Osteoblast (primary cell): ENCODE results near the gene PROK2. TPM values are rescaled to one million over a fixed set of nuclear protein-coding genes. Genes with fewer than 3 reads are reported as not detected.
A peak's percentile ranks its signal among the peaks of the same experiment; 100 is the strongest.

Experiments used
- DNase-seq: peaks from one replicate; pipeline ENCODE4 v3.0.0; 2011; ENCODE audit warnings: low spot score, mixed read lengths; ENCODE audit not compliant: insufficient read length; ENCODE audit errors: missing footprints
- H2AFZ ChIP-seq: 2 replicates; pipeline ENCODE4 v1.6.0; 2011; ENCODE audit warnings: mild to moderate bottlenecking, low read length
- H3K27ac ChIP-seq: 2 replicates; pipeline ENCODE4 v1.5.1; 2011; ENCODE audit warnings: mild to moderate bottlenecking, low read depth, low read length, moderate library complexity
- H3K27me3 ChIP-seq: 2 replicates; pipeline ENCODE4 v1.6.0; 2012; ENCODE audit warnings: mild to moderate bottlenecking, control low read depth, inconsistent platforms, low read length, moderate library complexity; ENCODE audit not compliant: insufficient read depth
- H3K36me3 ChIP-seq: 2 replicates; pipeline ENCODE4 v1.5.1; 2011; ENCODE audit warnings: mild to moderate bottlenecking, low read length, control low read depth, moderate library complexity; ENCODE audit not compliant: insufficient read depth
- H3K4me1 ChIP-seq: 2 replicates; pipeline ENCODE4 v1.5.1; 2011; ENCODE audit warnings: mild to moderate bottlenecking, low read length, control low read depth, moderate library complexity; ENCODE audit not compliant: insufficient read depth
- H3K4me2 ChIP-seq: 2 replicates; pipeline ENCODE4 v1.6.0; 2011; ENCODE audit warnings: mild to moderate bottlenecking, low read length; ENCODE audit not compliant: insufficient read depth
- H3K4me3 ChIP-seq: fragments of 200-600 bp; sonication (generic); 3 replicates; pipeline ENCODE4 v1.5.1; 2012; ENCODE audit warnings: mild to moderate bottlenecking, low read length, inconsistent platforms; ENCODE audit not compliant: insufficient read depth
- H3K79me2 ChIP-seq: 2 replicates; pipeline ENCODE4 v1.6.0; 2012; ENCODE audit warnings: mild to moderate bottlenecking, low read length, control low read depth, inconsistent platforms; ENCODE audit not compliant: insufficient read depth
- H3K9me3 ChIP-seq: 2 replicates; pipeline ENCODE4 v1.5.1; 2011; ENCODE audit warnings: low read depth, low read length, control low read depth
- H4K20me1 ChIP-seq: 2 replicates; pipeline ENCODE4 v1.6.0; 2012; ENCODE audit warnings: mild to moderate bottlenecking, low read length, control low read depth; ENCODE audit not compliant: insufficient read depth
- CTCF ChIP-seq: IDR thresholded peaks from 2 replicates; pipeline ENCODE4 v1.5.1; 2011; ENCODE audit warnings: mild to moderate bottlenecking, low read depth, low read length, moderate library complexity; ENCODE audit errors: extremely low read depth
- total RNA-seq: library from RNA; depleted of rRNA; stranded (reverse); fragments of >200 nt; gene quantifications from 2 replicates; pipeline ENCODE4 v1.2.3, GENCODE V29; 2012

The PROK2 gene
- total RNA-seq, 1 donor, result not detected

DNA sequence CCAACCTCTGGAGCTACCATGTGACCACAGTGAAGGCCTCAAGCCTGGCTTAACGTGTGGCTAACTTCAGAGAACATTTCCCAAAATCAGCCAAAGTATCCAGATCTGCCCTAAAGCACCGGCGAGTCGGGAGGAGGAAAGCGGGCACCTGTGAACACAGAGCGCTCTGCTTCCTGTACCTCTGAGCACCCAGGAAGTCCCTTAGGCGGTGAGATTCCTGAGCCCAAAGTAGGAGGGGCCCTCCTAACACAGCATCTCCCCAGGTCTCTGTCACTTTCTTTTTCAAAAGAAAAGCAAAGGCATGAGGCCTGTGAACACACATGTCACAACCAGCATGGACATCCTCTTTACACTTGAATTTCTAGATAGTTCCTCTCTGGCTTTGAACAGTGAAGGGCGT lies 58.8 kb downstream of the PROK2 start:
- Histone ChIP-seq H4K20me1 (no peaks in the 10 kb centered on the region), H3K27me3 (peaks cover 44% of the 10 kb centered on the region), H3K79me2 (no peaks in the 10 kb centered on the region), H3K4me3 (no peak overlapping the region), H2AFZ (no peak overlapping the region), H3K4me2 (peak overlapping the region; percentile 81), H3K4me1 (peaks cover 7% of the 10 kb centered on the region), H3K9me3 (no peaks in the 10 kb centered on the region), H3K36me3 (no peaks in the 10 kb centered on the region), H3K27ac (no peak overlapping the region)
- TF ChIP-seq CTCF, result no peak
- peak; percentile 60 for DNase-seq

- no peak for TF ChIP-seq CTCF
Measured at GRCh38 chr3:71725271-71725991, 59.5 kb downstream of the PROK2 start, which contains the start of gene EIF4E3. TSS of gene EIF4E3 (minus strand) at chr3:71725402. CDS start at chr3:71725367, 35 bp downstream.

GRCh38 chr3:71724584-71725270 lies 60.2 kb downstream of the PROK2 start:
- H3K9me3 ChIP-seq, result no peaks in the 10 kb centered on the region
- peak overlapping the region; percentile 87 for H3K4me2 ChIP-seq
- no peaks in the 10 kb centered on the region for H3K36me3 ChIP-seq
- peak; percentile 93 for DNase-seq
- H2AFZ ChIP-seq, result peak overlapping the region; percentile 76
- H3K79me2 ChIP-seq, result no peaks in the 10 kb centered on the region
- no peak for TF ChIP-seq CTCF
- no peaks in the 10 kb centered on the region for H4K20me1 ChIP-seq
- peak overlapping the region; percentile 73 for H3K4me3 ChIP-seq
- H3K27ac ChIP-seq, result no peak overlapping the region
- peaks cover 7% of the 10 kb centered on the region for H3K4me1 ChIP-seq
- peaks cover 46% of the 10 kb centered on the region for H3K27me3 ChIP-seq

More at GRCh38 chr3:71725271-71725991, 59.5 kb downstream of the PROK2 start, which contains the start of gene EIF4E3:
- peak; percentile 99 for DNase-seq
- peak within 1 kb of the TSS; percentile 73 for H3K4me3 ChIP-seq
- H3K27ac ChIP-seq, result no peak within 1 kb of the TSS
- no peaks in the 10 kb centered on the region for H4K20me1 ChIP-seq
- H3K4me1 ChIP-seq, result peaks cover 7% of the 10 kb centered on the region
- no peaks in the 10 kb centered on the region for H3K36me3 ChIP-seq
- H2AFZ ChIP-seq, result peak within 1 kb of the TSS; percentile 87
- H3K27me3 ChIP-seq, result peaks cover 46% of the 10 kb centered on the region
- H3K79me2 ChIP-seq, result no peaks in the 10 kb centered on the region
- no peaks in the 10 kb centered on the region for H3K9me3 ChIP-seq
- H3K4me2 ChIP-seq, result peak within 1 kb of the TSS; percentile 87

DNA sequence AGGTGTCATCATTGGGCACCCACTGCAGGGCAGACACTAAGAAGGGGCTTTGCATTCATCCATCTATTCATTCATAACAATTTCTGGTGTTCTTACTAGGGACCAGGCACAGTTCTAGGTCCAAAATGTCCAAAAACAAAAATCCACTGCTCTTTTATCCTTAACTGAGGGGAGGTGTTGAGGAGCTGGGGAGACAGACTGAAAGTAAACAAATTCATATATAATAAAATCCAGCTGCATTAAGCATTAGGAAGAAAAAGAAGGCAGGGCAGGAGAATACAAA lies 60.8 kb downstream of the PROK2 start:
- H3K79me2 ChIP-seq, result no peaks in the 10 kb centered on the region
- H2AFZ ChIP-seq, result no peak overlapping the region
- no peak for TF ChIP-seq CTCF
- peak overlapping the region; percentile 73 for H3K4me3 ChIP-seq
- H3K27me3 ChIP-seq, result peaks cover 46% of the 10 kb centered on the region
- H3K27ac ChIP-seq, result no peak overlapping the region
- DNase-seq, result no peak
- peaks cover 7% of the 10 kb centered on the region for H3K4me1 ChIP-seq
- no peaks in the 10 kb centered on the region for H3K9me3 ChIP-seq
- H3K4me2 ChIP-seq, result peak overlapping the region; percentile 87
- H3K36me3 ChIP-seq, result no peaks in the 10 kb centered on the region
- no peaks in the 10 kb centered on the region for H4K20me1 ChIP-seq
